ACC112 (cell line): ENCODE measurements around the gene MAPK13.
"Not testable (repeated sequence)": the region's sequence is repeated elsewhere in the genome, so short reads cannot be mapped to it uniquely, and the experiment has no call there.

Source experiments
- H2AFZ ChIP-seq: fragments of 200-600 bp; sonication (generic); one replicate; pipeline ENCODE4 v1.6.0; 2017; ENCODE audit warnings: antibody characterized with exemption, low read length; ENCODE audit not compliant: unreplicated experiment
- H3K27ac ChIP-seq: fragments of 200-600 bp; sonication (generic); 2 replicates; pipeline ENCODE4 v1.5.1; 2014; ENCODE audit warnings: low read depth, mild to moderate bottlenecking, antibody characterized with exemption, low read length, moderate library complexity
- H3K27me3 ChIP-seq: fragments of 200-600 bp; sonication (generic); 2 replicates; pipeline ENCODE4 v1.6.1; 2014; ENCODE audit warnings: mild to moderate bottlenecking, antibody characterized with exemption, low read length, moderate library complexity, mixed read lengths; ENCODE audit not compliant: insufficient read depth
- H3K36me3 ChIP-seq: fragments of 200-600 bp; sonication (generic); 2 replicates; pipeline ENCODE4 v1.6.1; 2016; ENCODE audit warnings: mild to moderate bottlenecking, antibody characterized with exemption, low read length, moderate library complexity, mixed read lengths; ENCODE audit not compliant: insufficient read depth
- H3K4me1 ChIP-seq: fragments of 200-600 bp; sonication (generic); one replicate; pipeline ENCODE4 v1.6.1; 2016; ENCODE audit warnings: low read length, mixed read lengths; ENCODE audit not compliant: insufficient read depth, unreplicated experiment, control insufficient read depth
- H3K4me3 ChIP-seq: fragments of 200-600 bp; sonication (generic); 2 replicates; pipeline ENCODE4 v1.5.1; 2014; ENCODE audit warnings: mild to moderate bottlenecking, low read depth, low read length
- H3K79me2 ChIP-seq: fragments of 200-600 bp; sonication (generic); one replicate; pipeline ENCODE4 v1.6.0; 2016; ENCODE audit warnings: low read length; ENCODE audit not compliant: control insufficient read depth, unreplicated experiment, insufficient read depth

The MAPK13 gene

GRCh38 chr6:36129941-36130666 lies at the start of gene MAPK13:
TSS of gene MAPK13 (plus strand) at chr6:36130513. CDS start at chr6:36130583, 70 bp downstream.
- Histone ChIP-seq H3K4me1 (peaks cover 51% of the 10 kb centered on the region), H3K79me2 (peaks cover 11% of the 10 kb centered on the region), H3K27me3 (no peaks in the 10 kb centered on the region), H3K4me3 (peak within 1 kb of the TSS; percentile 84), H2AFZ (peak within 1 kb of the TSS; percentile 57), H3K27ac (peak within 1 kb of the TSS; percentile 75), H3K36me3 (no peaks in the 10 kb centered on the region)

GRCh38 chr6:36082318-36082717 lies 48.0 kb upstream of the MAPK13 start:
- no peaks in the 10 kb centered on the region for H3K79me2 ChIP-seq
- peaks cover 69% of the 10 kb centered on the region for H3K36me3 ChIP-seq
- H3K27ac ChIP-seq: no peak overlapping the region
- H3K4me3 ChIP-seq: no peak overlapping the region
- H3K4me1 ChIP-seq: no peaks in the 10 kb centered on the region
- no peaks in the 10 kb centered on the region for H3K27me3 ChIP-seq
- H2AFZ ChIP-seq: no peak overlapping the region

- peaks cover 59% of the 10 kb centered on the region for H3K36me3 ChIP-seq
- no peak overlapping the region for H3K4me3 ChIP-seq
- H3K27me3 ChIP-seq: no peaks in the 10 kb centered on the region
Measured at GRCh38 chr6:36083446-36083845, 46.9 kb upstream of the MAPK13 start.

GRCh38 chr6:36088204-36088603 lies 42.1 kb upstream of the MAPK13 start:
- H3K27ac ChIP-seq, H2AFZ ChIP-seq, H3K79me2 ChIP-seq, H3K4me1 ChIP-seq, H3K4me3 ChIP-seq, H3K27me3 ChIP-seq: not testable (repeated sequence)
- H3K36me3 ChIP-seq: peaks cover 18% of the 10 kb centered on the region

More at GRCh38 chr6:36083446-36083845, 46.9 kb upstream of the MAPK13 start:
- Histone ChIP-seq H3K27ac (no peak overlapping the region), H2AFZ (no peak overlapping the region), H3K4me1 (no peaks in the 10 kb centered on the region), H3K79me2 (no peaks in the 10 kb centered on the region)

GRCh38 chr6:36089048-36089447 lies 41.3 kb upstream of the MAPK13 start:
- no peaks in the 10 kb centered on the region for H3K79me2 ChIP-seq
- H2AFZ ChIP-seq: no peak overlapping the region
- no peak overlapping the region for H3K4me3 ChIP-seq
- H3K36me3 ChIP-seq: peaks cover 10% of the 10 kb centered on the region
- no peaks in the 10 kb centered on the region for H3K27me3 ChIP-seq
- no peak overlapping the region for H3K27ac ChIP-seq
- H3K4me1 ChIP-seq: no peaks in the 10 kb centered on the region

- H3K4me3 ChIP-seq: no peak overlapping the region
- H2AFZ ChIP-seq: no peak overlapping the region
- no peaks in the 10 kb centered on the region for H3K79me2 ChIP-seq
- H3K27ac ChIP-seq: no peak overlapping the region
- H3K36me3 ChIP-seq: peaks cover 2% of the 10 kb centered on the region; the same call in 1 of the 2 replicates
- peaks cover 5% of the 10 kb centered on the region for H3K4me1 ChIP-seq
- H3K27me3 ChIP-seq: no peaks in the 10 kb centered on the region
Measured at GRCh38 chr6:36094238-36094637, 36.1 kb upstream of the MAPK13 start.

- Histone ChIP-seq H2AFZ (no peak overlapping the region), H3K36me3 (peaks cover 2% of the 10 kb centered on the region; the same call in 1 of the 2 replicates), H3K27ac (peak overlapping the region; percentile 29), H3K4me1 (peaks cover 5% of the 10 kb centered on the region), H3K4me3 (no peak overlapping the region), H3K79me2 (no peaks in the 10 kb centered on the region), H3K27me3 (no peaks in the 10 kb centered on the region)
Measured at GRCh38 chr6:36094753-36095496, 35.4 kb upstream of the MAPK13 start.

- H2AFZ ChIP-seq: no peak overlapping the region
- no peaks in the 10 kb centered on the region for H3K27me3 ChIP-seq
- no peak overlapping the region for H3K27ac ChIP-seq
- H3K4me1 ChIP-seq: peaks cover 5% of the 10 kb centered on the region
- peaks cover 3% of the 10 kb centered on the region; the same call in 1 of the 2 replicates for H3K36me3 ChIP-seq
- H3K79me2 ChIP-seq: no peaks in the 10 kb centered on the region
- H3K4me3 ChIP-seq: no peak overlapping the region
Measured at GRCh38 chr6:36095497-36096391, 34.6 kb upstream of the MAPK13 start.

GRCh38 chr6:36098253-36098919 lies 31.9 kb upstream of the MAPK13 start:
- H3K27ac ChIP-seq: no peak overlapping the region
- H2AFZ ChIP-seq: no peak overlapping the region
- H3K27me3 ChIP-seq: no peaks in the 10 kb centered on the region
- H3K4me3 ChIP-seq: no peak overlapping the region
- peaks cover 5% of the 10 kb centered on the region for H3K4me1 ChIP-seq
- peaks cover 12% of the 10 kb centered on the region; the same call in 1 of the 2 replicates for H3K36me3 ChIP-seq
- no peaks in the 10 kb centered on the region for H3K79me2 ChIP-seq
